Heart right ventricle (tissue), 16 donors: ENCODE results near the gene MAG. TPM values are rescaled to one million over a fixed set of nuclear protein-coding genes. Genes with fewer than 3 reads are reported as not detected.

Source experiments
- ATAC-seq, 8 donors: fragments of 200-7000 bp; cut with Tn5 transposase; one replicate each; pipeline ENCODE4 v1.9.1; 2020; ENCODE audit warnings: mild to moderate bottlenecking in 8 of 8, moderate library complexity in 8 of 8, moderate number of reproducible peaks in 1 of 8
- DNase-seq, 2 donors: peaks; one replicate each; pipeline ENCODE4 v3.0.0-alpha.2; 2020
- H3K27ac ChIP-seq, 10 donors: fragments of 200-600 bp; sonication (generic) in 2 of 10; one replicate each; pipeline versions ENCODE4 v1.5.0 to v1.8.0; 2020 to 2022; ENCODE audit warnings: mild to moderate bottlenecking in 3 of 10
- H3K27me3 ChIP-seq, 7 donors: fragments of 200-600 bp; one replicate each; pipeline ENCODE4 v1.8.0; 2021 to 2022; ENCODE audit warnings: mild to moderate bottlenecking in 2 of 7
- H3K36me3 ChIP-seq, 9 donors: fragments of 200-600 bp; sonication (generic) in 1 of 9; one replicate each; pipeline versions ENCODE4 v1.5.0 to v1.8.0; 2020 to 2022; ENCODE audit warnings: mild to moderate bottlenecking in 2 of 9
- H3K4me1 ChIP-seq, 9 donors: fragments of 200-600 bp; sonication (generic) in 1 of 9; one replicate each; pipeline versions ENCODE4 v1.5.0 to v1.8.0; 2020 to 2022; ENCODE audit warnings: mild to moderate bottlenecking in 4 of 9
- H3K4me3 ChIP-seq, 10 donors: fragments of 200-600 bp; sonication (generic) in 2 of 10; one replicate each; pipeline versions ENCODE4 v1.5.0 to v1.8.0; 2020 to 2022; ENCODE audit warnings: mild to moderate bottlenecking in 7 of 10, moderate library complexity in 2 of 10
- H3K9me3 ChIP-seq, 11 donors: fragments of 200-600 bp in 10 of 11; sonication (generic) in 2 of 11; one replicate each; pipeline versions ENCODE4 v1.5.0 to v1.8.0; 2013 to 2022; ENCODE audit warnings: mild to moderate bottlenecking in 2 of 11, control low read depth in 1 of 11, moderate library complexity in 1 of 11
- CTCF ChIP-seq, 9 donors: fragments of 200-600 bp; sonication (generic) in 2 of 9; IDR thresholded peaks; one replicate each; pipeline versions ENCODE4 v1.5.0 to v1.8.0; 2021 to 2022; ENCODE audit warnings: antibody characterized with exemption in 9 of 9, mild to moderate bottlenecking in 5 of 9, moderate library complexity in 1 of 9
- WGBS, 2 donors: extraction: QIAGEN DNeasy Blood & Tissue Kit; methylation state at CpG; one replicate each; pipeline ENCODE4 v1.1.7; 2013; ENCODE audit warnings: inconsistent platforms in 1 of 2; 5-methylcytosine and 5-hydroxymethylcytosine counted together
- intact Hi-C, 10 donors: fragments of 100-400 bp; cut with DNase I; formaldehyde crosslinking; loops; one replicate each; pipeline versions ENCODE4 v1.11.1 to v1.14.2; 2022
- polyA plus RNA-seq, 2 donors: library from polyadenylated mRNA; stranded (reverse); fragments of 200-250 nt; gene quantifications; one replicate each; pipeline ENCODE4 v1.2.3, GENCODE V29; 2013
- total RNA-seq, 10 donors: library from RNA; stranded (reverse); fragmentation: NEBNext Ultra II Directional in 3 of 10; extraction: Animal tissue kit (Norgen Biotek cat#: 25700) in 3 of 10; gene quantifications; one replicate each; pipeline versions ENCODE4 v1.2.1 to v1.2.4, GENCODE V29; 2021 to 2023
- donor health status: Arrhythmogenic right ventricular cardiomyopathy.
- donor health status: ischemic (EF 13 %, LVEDD 7.1; RV severe dilation, severe dysfunction).
- donor health status: healthy with polysubstance abuse.
- donor health status: DM: no; HTN: yes; CAD: no.
- donor health status: DM: no; HTN: no; CAD: no.
- donor health status: ischemic (EF 25% LVEDD 6.9; RV normal size, moderate dysfunction).
- donor health status: ischemic (EF 25% LVEDD 5.7; RV mildly dilated, moderate dysfunction).
- donor health status: healthy.
- donor health status: DM: yes; HTN: yes; CAD: no.
- donor health status: Ischemic cardiomyopathy.
- donor health status: ischemic (EF 35%, LVEDD 5.7; RV mildly dilated, moderate dysfunction).
- donor health status: nonischemic (EF 11% LVEDD 7.7; RV severe dilation, severe dysfunction).
- donor health status: DM: yes; HTN: yes; CAD: no.
- donor health status: PGD.
- donor health status: ischemic (EF 29% LVEDD 5.4; RV normal size, mild dysfunction).
- donor health status: nonischemic (EF 23%, LVEDD 6.1; RV moderate dilation, normal function).

MAG gene
- total and polyA plus RNA-seq, 12 donors = 0.04 to 0.39 TPM; not detected in 10

- WGBS, 2 donors = 74 to 91% methylated on average over 14 of the region's 14 CpGs
- no peak overlapping the region for H3K27ac ChIP-seq
- H3K27me3 ChIP-seq = no peaks in the 10 kb centered on the region
- TF ChIP-seq CTCF (IDR thresholded peaks at IDR 0.05) = no peak
- no peaks in the 10 kb centered on the region for H3K9me3 ChIP-seq
- no peak overlapping the region for H3K4me3 ChIP-seq
- DNase-seq (no peak), ATAC-seq (no peak)
- H3K4me1 ChIP-seq = peaks cover 7 to 34% (median 11%) of the 10 kb centered on the region in 9 donors
- peaks cover 8 to 90% (median 38%) of the 10 kb centered on the region in 9 donors for H3K36me3 ChIP-seq
- intact Hi-C loops = loop anchor here in 2 of 10 donors (5.0 to 10.0 kb wide), 2 partner anchors 131 to 221 kb away; partner anchors contain the start of genes FXYD7 (in 1 of the 2) and KRTDAP (in 1 of the 2)
These were observed 18.2 kb upstream of the MAG start for GRCh38 chr19:35273686-35274259.

GRCh38 chr19:35274323-35274722 lies 17.6 kb upstream of the MAG start:
- Histone ChIP-seq H3K4me3 (no peak overlapping the region), H3K4me1 (peaks cover 7 to 34% (median 11%) of the 10 kb centered on the region in 9 donors), H3K9me3 (no peaks in the 10 kb centered on the region), H3K27me3 (no peaks in the 10 kb centered on the region), H3K36me3 (peaks cover 8 to 96% (median 38%) of the 10 kb centered on the region in 9 donors), H3K27ac (no peak overlapping the region)
- intact Hi-C loops = loop anchor here in 2 of 10 donors (5.0 to 10.0 kb wide), 2 partner anchors 132 to 220 kb away; partner anchors contain the start of genes FXYD7 (in 1 of the 2) and KRTDAP (in 1 of the 2)
- no peak for ATAC-seq
- TF ChIP-seq CTCF (IDR thresholded peaks at IDR 0.05) = no peak
- WGBS, 2 donors = 68 to 81% methylated on average over 5 of the region's 5 CpGs
- no peak for DNase-seq

GRCh38 chr19:35276706-35277281 lies 15.2 kb upstream of the MAG start:
- DNase-seq = no peak
- Histone ChIP-seq H3K9me3 (no peaks in the 10 kb centered on the region), H3K36me3 (peaks cover 0 to 84% (median 24%) of the 10 kb centered on the region in 9 donors), H3K27me3 (no peaks in the 10 kb centered on the region), H3K4me3 (no peak overlapping the region), H3K4me1 (peaks cover 0 to 25% (median 0%) of the 10 kb centered on the region in 9 donors), H3K27ac (no peak overlapping the region)
- no peak for TF ChIP-seq CTCF (IDR thresholded peaks at IDR 0.05)
- intact Hi-C loops = loop anchor here in 1 of 10 donors (10.0 kb wide), 1 partner anchor 218 kb away; the partner anchor contains the start of gene KRTDAP
- no peak for ATAC-seq
- 93 to 96% methylated on average over 28 of the region's 28 CpGs for WGBS, 2 donors

- Histone ChIP-seq H3K4me3 (no peak overlapping the region), H3K27me3 (peaks cover 0 to 15% (median 0%) of the 10 kb centered on the region in 7 donors), H3K36me3 (peaks cover 0 to 64% (median 23%) of the 10 kb centered on the region in 9 donors), H3K27ac (no peak overlapping the region), H3K4me1 (peaks cover 0 to 19% (median 0%) of the 10 kb centered on the region in 9 donors), H3K9me3 (no peaks in the 10 kb centered on the region)
- DNase-seq (no peak), ATAC-seq (no peak)
- intact Hi-C loops = loop anchor here in 1 of 10 donors (10.0 kb wide), 1 partner anchor 216 kb away; the partner anchor contains the start of gene KRTDAP
- TF ChIP-seq CTCF (IDR thresholded peaks at IDR 0.05) = no peak
- WGBS, 2 donors = 91 to 92% methylated on average over 43 to 45 of the region's 45 CpGs
These were observed 13.2 kb upstream of the MAG start for GRCh38 chr19:35278578-35279284.
